Measurements from ENCODE around the gene ZNF576.

ZNF576 gene

DNA sequence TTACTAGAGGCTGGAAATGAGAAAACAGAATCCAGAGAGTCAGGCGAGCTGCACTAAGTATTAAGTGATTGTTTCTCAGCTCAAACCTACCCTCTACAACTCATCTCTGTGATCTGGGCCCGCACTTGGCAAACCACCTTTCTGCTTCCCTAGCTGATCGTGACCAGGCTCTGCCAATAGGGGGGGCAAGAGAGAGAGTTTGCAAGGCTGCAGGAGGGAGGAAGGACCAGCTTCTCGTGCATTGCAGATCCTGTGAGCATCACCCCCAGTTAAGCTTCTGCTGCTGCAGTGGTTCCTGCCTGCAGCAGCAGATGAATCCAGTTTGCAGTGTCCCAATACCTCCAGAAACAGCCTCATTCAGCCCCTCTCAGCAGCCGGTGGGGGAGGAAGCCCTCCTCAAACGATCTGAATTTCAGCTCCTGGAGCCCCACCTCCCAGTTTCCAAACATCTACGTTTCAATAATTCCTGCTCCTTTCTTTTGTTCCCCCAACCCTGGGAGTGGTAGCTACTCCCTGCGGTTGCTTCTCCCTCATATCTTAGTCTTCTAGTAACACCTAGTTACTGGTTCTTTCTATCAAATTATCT, 41.1 kb upstream of the ZNF576 start:
- TF ChIP-seq, protein P1, sequence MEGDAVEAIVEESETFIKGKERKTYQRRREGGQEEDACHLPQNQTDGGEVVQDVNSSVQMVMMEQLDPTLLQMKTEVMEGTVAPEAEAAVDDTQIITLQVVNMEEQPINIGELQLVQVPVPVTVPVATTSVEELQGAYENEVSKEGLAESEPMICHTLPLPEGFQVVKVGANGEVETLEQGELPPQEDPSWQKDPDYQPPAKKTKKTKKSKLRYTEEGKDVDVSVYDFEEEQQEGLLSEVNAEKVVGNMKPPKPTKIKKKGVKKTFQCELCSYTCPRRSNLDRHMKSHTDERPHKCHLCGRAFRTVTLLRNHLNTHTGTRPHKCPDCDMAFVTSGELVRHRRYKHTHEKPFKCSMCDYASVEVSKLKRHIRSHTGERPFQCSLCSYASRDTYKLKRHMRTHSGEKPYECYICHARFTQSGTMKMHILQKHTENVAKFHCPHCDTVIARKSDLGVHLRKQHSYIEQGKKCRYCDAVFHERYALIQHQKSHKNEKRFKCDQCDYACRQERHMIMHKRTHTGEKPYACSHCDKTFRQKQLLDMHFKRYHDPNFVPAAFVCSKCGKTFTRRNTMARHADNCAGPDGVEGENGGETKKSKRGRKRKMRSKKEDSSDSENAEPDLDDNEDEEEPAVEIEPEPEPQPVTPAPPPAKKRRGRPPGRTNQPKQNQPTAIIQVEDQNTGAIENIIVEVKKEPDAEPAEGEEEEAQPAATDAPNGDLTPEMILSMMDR (IDR thresholded peaks at IDR 0.05) = peak; percentile 56

DNA sequence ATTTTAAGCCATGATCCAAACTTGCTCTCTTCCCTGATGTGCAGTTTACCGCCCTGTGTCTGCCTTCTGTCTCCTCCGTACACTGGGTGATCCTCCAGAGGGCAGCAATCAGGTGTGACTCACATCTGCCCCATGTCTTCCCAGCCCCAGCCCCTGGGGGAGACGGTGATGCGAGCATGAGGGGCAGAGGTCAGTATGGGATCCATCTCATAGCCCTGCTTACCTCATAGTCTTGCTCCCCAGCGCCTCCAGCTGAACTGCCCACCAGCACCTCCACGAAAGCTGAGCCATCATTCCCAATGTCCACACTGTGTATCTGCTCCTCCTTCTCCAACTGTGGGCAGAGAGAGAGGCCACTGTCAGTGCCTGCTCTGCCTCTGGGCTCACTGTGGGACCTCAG, 35.7 kb upstream of the ZNF576 start:
- TF ChIP-seq, protein P1 (IDR thresholded peaks at IDR 0.05) = no peak

DNA sequence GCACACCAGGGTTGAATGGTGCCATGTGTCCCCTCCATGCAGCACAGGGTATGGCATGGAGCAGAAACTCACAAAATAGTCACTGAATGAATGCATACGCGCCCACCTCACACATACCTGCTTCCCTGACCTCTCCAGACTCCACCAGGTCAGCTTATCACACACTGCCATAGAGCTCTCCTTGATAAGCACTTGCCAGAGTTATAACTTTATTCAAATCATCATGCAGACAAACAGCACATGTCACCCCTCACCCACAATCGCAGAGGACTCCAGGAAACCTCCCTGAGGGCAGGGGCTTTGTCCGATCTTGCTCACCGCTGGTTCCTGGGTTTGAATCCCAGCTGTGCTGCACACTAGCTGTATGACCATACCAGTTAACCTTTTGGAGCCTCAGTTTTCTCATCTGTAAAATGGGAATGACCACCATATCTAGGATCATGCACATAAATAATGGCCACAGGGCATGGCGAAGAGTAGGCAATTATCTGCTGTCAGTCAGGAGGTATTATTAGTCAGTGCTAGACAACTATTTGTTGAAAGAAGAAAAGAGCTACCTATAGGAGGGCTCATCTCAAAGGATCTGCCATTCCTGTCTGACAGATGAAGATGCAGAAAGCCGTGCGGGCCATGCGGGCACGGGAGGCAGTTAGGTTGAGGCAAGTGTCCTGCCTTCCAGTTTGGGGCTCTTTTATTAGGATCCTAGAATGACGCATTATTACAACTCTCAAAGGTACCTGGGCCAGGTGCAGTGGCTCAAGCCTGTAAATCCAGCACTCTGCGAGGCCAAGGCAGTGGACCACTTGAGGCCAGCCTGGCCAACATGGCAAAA, 35.0 kb upstream of the ZNF576 start:
- TF ChIP-seq, protein P1 (IDR thresholded peaks at IDR 0.05) = no peak

DNA sequence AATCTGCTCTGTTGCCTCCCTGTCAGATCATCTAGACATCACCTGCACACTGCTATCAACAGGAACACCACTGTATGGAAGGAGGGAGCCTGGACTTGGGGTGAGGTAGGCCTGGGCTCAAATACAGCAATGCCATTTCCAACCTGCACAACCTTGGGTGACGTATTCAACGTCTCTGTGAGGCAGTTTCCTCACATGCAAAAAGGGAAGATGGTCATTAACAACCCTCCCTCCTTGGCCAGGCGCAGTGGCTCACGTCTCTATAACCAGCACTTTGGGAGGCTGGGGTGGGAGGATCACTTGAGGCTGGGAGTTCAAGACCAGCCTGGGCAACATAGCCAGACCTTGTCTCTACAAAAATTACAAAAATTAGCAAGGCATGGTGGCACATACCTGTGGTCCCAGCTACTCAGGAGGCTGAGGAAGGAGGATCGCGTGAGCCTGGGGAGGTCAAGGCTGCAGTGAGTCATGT, 34.1 kb upstream of the ZNF576 start:
- TF ChIP-seq, protein P1 (IDR thresholded peaks at IDR 0.05) = no peak

DNA sequence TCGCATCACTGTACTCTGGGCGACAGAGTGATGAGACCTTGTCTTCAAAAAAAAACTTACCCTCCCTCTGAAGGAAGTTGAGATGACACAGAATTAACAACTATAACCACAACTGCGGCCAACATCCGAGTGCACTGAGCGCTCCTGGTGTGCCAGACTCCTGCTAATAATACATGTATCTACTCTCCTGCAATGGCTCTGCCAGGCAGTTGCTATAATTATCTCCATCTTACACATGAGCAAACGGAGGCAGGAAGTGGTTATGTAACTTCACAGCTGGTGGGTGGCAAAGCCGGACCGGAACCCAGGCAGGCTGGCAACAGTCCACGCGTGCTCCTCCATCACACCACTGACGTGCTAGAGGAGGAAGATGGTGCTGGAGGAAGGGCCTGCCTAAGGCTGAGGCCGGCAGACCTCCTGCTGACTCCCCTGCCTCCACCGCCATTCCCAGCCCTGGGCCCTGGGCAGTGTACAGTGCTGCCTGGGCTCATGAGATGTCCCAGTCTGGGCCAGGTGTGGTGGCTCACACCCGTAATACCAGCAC, 33.6 kb upstream of the ZNF576 start:
- TF ChIP-seq, protein P1 (IDR thresholded peaks at IDR 0.05) = no peak

DNA sequence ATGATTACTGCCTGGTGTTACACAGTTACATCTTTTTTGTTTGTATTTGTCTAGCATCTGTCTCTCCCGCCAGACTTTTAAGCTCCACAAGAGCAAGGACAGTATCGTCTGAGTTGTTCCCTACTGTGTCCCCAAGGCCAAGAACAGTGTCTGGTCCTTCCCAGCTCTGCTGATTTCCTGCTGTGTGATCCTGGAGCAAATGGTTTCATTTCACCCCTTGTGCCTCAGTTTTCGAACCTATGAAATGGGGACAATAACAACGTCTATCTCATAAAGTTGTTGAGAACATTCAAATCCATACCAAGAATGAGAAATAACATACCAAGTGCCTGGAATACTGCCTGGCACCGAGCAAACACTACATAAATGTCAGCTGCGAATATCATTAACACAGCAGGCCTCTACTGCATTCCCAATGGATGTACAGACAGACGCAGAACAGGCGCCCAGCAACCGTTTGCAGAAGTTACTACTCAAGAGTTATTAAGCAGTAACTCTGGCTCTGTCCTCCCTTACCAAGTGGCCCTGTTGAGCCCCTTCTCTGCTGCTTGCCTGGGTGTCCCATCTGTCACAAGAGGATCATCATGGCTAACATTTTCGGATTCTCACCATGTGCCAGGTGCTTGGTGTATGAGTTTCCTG, 32.5 kb upstream of the ZNF576 start:
- TF ChIP-seq, protein P1 (IDR thresholded peaks at IDR 0.05) = no peak

DNA sequence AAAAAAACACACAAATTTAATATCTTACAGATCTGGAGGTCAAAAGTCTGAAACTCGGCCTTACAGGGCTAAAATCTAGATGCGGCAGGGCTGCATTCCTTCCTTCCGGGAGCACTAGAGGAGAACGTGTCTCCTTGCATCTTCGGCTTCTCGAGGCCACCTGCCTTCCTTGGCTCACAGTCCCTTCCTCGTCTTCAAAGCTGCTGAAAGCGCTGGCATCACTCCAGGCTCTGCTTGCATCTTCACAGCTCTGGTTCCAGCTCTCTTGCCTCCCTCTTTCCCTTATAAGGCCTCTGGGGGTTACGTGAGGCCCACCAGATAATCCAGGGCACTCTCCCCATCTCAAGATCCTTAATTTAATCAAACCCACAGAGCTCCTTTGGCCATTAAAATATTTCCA, 31.6 kb upstream of the ZNF576 start:
- TF ChIP-seq, protein P1 (IDR thresholded peaks at IDR 0.05) = no peak

Data from LNCAP (cell line).